B cell (primary cell): Measurements from ENCODE around the gene FLG2. TPM values are rescaled to one million over a fixed set of nuclear protein-coding genes. Genes with fewer than 3 reads are reported as not detected.

Experiments used
- ATAC-seq: fragments of 200-7000 bp; cut with Tn5 transposase; one replicate; pipeline ENCODE4 v1.10.0; 2021; ENCODE audit warnings: low read depth, mild to moderate bottlenecking, moderate number of reproducible peaks, moderate library complexity
- CTCF ChIA-PET: fragments of 350-600 bp; sonication (Branson Sonifier 250); formaldehyde crosslinking; loops from one replicate; lab custom pipeline; 2021; ENCODE audit warnings: antibody characterized with exemption, inconsistent platforms; lab: Charles Lee
- POLR2A ChIA-PET: fragments of 350-600 bp; sonication (Branson Sonifier 250); formaldehyde crosslinking; loops from one replicate; lab custom pipeline; 2021; ENCODE audit warnings: antibody characterized with exemption; lab: Charles Lee
- DNase-seq: peaks from one replicate; pipeline ENCODE4 v3.0.0; 2013
- H2AFZ ChIP-seq: 2 replicates; pipeline ENCODE4 v1.6.1; 2012; ENCODE audit warnings: mild to moderate bottlenecking, low read depth, low read length; ENCODE audit not compliant: insufficient read depth, poor library complexity, severe bottlenecking
- H3K27ac ChIP-seq, 2 donors: 1 replicate in 1 of 2; 2 replicates in 1 of 2; pipeline ENCODE4 v1.5.1; 2012 to 2013; ENCODE audit warnings: low read length in 2 of 2, mild to moderate bottlenecking in 2 of 2, moderate library complexity in 1 of 2
- H3K27me3 ChIP-seq, 4 experiments: fragments of 200-600 bp in 1 of 4; sonication (generic) in 1 of 4; replicated peaks in 1 of 4; 1 replicate in 2 of 4; 2 replicates in 2 of 4; pipeline versions ENCODE4 v1.6.1 to v1.7.0; 2013 to 2016; ENCODE audit warnings: low read length in 3 of 4, mild to moderate bottlenecking in 2 of 4, mixed read lengths in 1 of 4, moderate library complexity in 1 of 4; ENCODE audit not compliant: insufficient read depth in 4 of 4, control insufficient read depth in 3 of 4; ENCODE audit errors: control extremely low read depth in 1 of 4
- H3K36me3 ChIP-seq, 2 experiments: replicated peaks in 1 of 2; 1 replicate in 1 of 2; 2 replicates in 1 of 2; pipeline versions ENCODE4 v1.6.1 to v1.7.1; 2013; ENCODE audit warnings: low read length in 1 of 2; ENCODE audit not compliant: insufficient read depth in 2 of 2, control insufficient read depth in 1 of 2; ENCODE audit errors: control extremely low read depth in 1 of 2, extremely low read depth in 1 of 2
- H3K4me1 ChIP-seq, 2 donors: fragments of 200-600 bp in 1 of 2; sonication (generic) in 1 of 2; 1 replicate in 1 of 2; 2 replicates in 1 of 2; pipeline versions ENCODE4 v1.5.1 to v1.6.1; 2013 to 2017; ENCODE audit warnings: low read length in 2 of 2; ENCODE audit not compliant: control insufficient read depth in 2 of 2, insufficient read depth in 2 of 2
- H3K4me2 ChIP-seq: replicated peaks from 2 replicates; pipeline ENCODE3; 2012; ENCODE audit warnings: mild to moderate bottlenecking, low read depth, low read length; ENCODE audit not compliant: poor library complexity, severe bottlenecking
- H3K4me3 ChIP-seq, 5 experiments: fragments of 200-600 bp in 1 of 5; sonication (generic) in 1 of 5; 1 replicate in 3 of 5; 2 replicates in 2 of 5; pipeline versions ENCODE4 v1.5.1 to v1.7.0; 2011 to 2016; ENCODE audit warnings: low read length in 4 of 5, mild to moderate bottlenecking in 4 of 5, low read depth in 2 of 5, control low read depth in 1 of 5, moderate library complexity in 1 of 5; ENCODE audit not compliant: insufficient read depth in 1 of 5; ENCODE audit errors: control extremely low read depth in 1 of 5, extremely low read depth in 1 of 5
- H3K79me2 ChIP-seq: fragments of 200-600 bp; sonication (generic); one replicate; pipeline ENCODE4 v1.6.0; 2016; ENCODE audit warnings: low read length; ENCODE audit not compliant: control insufficient read depth, insufficient read depth
- H3K9ac ChIP-seq: fragments of 200-600 bp; sonication (generic); 2 replicates; pipeline ENCODE4 v1.6.1; 2017; ENCODE audit warnings: mild to moderate bottlenecking, low read length, moderate library complexity
- H3K9me3 ChIP-seq, 3 donors: one replicate each; pipeline versions ENCODE4 v1.6.1 to v1.7.1; 2013; ENCODE audit warnings: low read length in 2 of 3; ENCODE audit not compliant: control insufficient read depth in 2 of 3, insufficient read depth in 1 of 3; ENCODE audit errors: control extremely low read depth in 1 of 3
- H4K20me1 ChIP-seq: 2 replicates; pipeline ENCODE4 v1.6.0; 2012; ENCODE audit warnings: mild to moderate bottlenecking, low read length; ENCODE audit not compliant: insufficient read depth, control insufficient read depth, poor library complexity, severe bottlenecking
- H3K27ac Mint-ChIP-seq: one replicate; pipeline ENCODE4 v1.8.0; 2021; ENCODE audit warnings: mixed read lengths
- H3K27me3 Mint-ChIP-seq: one replicate; pipeline ENCODE4 v1.8.0; 2021; ENCODE audit warnings: mixed read lengths
- H3K4me1 Mint-ChIP-seq: one replicate; pipeline ENCODE4 v1.8.0; 2021; ENCODE audit warnings: mixed read lengths
- H3K4me3 Mint-ChIP-seq: one replicate; pipeline ENCODE4 v1.8.0; 2021; ENCODE audit warnings: mixed read lengths
- H3K9me3 Mint-ChIP-seq: one replicate; pipeline ENCODE4 v1.8.0; 2022; ENCODE audit warnings: mixed read lengths; ENCODE audit not compliant: insufficient read depth
- EZH2 ChIP-seq: IDR thresholded peaks from 2 replicates; pipeline ENCODE4 v1.6.1; 2012; ENCODE audit warnings: borderline replicate concordance, low read depth, mild to moderate bottlenecking, moderate library complexity, low read length; ENCODE audit not compliant: insufficient read depth, poor library complexity, severe bottlenecking
- whole genome bisulfite sequencing: methylation state at CpG from one replicate; pipeline ENCODE4 v1.1.5; 2013; ENCODE audit warnings: missing lambda C conversion rate; ENCODE audit not compliant: insufficient coverage; 5-methylcytosine and 5-hydroxymethylcytosine counted together
- intact Hi-C: fragments of 100-400 bp; cut with micrococcal nuclease; formaldehyde crosslinking; loops from one replicate; pipeline ENCODE4 v1.10.0; 2022
- polyA plus RNA-seq: library from polyadenylated mRNA; depleted of rRNA; stranded (reverse); fragments of >200 nt; gene quantifications from 2 replicates; pipeline ENCODE4 v1.2.3, GENCODE V29; 2012
- total RNA-seq, 2 donors: library from RNA; stranded (reverse); fragments of 120-200 nt in 1 of 2; gene quantifications; 1 replicate in 1 of 2; 2 replicates in 1 of 2; pipeline versions ENCODE4 v1.2.3 to v1.2.4, GENCODE V29; 2013 to 2022
- TF ChIP-seq, protein P1 (sequence below): fragments of 200-600 bp; IDR thresholded peaks from one replicate; pipeline ENCODE4 v1.8.0; 2022; ENCODE audit warnings: antibody characterized with exemption, mild to moderate bottlenecking

FLG2 gene
- total and polyA plus RNA-seq, 2 donors (not counting 1 experiment from before 2014, with no cell fraction given) = not detected

DNA sequence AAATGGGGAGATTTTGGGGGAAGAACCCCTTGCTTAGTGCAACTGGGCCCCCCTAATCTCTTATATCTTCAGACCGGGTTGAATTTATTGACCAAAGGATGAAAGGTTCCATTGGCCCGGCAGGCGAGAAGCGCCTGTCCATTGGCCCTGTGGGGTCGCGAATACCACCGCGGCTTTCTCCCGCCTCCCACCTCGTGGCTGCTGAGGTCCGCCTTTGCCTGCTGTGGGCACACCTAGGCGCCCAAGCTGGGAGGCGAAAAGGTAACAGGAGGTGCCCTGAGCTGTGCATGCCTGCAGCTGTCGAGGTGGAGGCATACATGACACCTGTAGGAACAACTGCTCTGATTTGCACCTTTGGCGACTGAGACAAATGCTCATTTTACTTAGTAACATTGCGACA, 21.1 kb upstream of the FLG2 start:
- no peaks in the 10 kb centered on the region for H3K27me3 ChIP-seq
- no peaks in the 10 kb centered on the region for H3K36me3 ChIP-seq
- H3K9me3 Mint-ChIP-seq = no peaks in the 10 kb centered on the region
- POLR2A ChIA-PET = no interaction called here
- intact Hi-C loops = no loop called here
- no peaks in the 10 kb centered on the region for H3K4me1 ChIP-seq
- H3K9me3 ChIP-seq = peaks cover 0 to 1% (median 0%) of the 10 kb centered on the region in 3 donors
- CTCF ChIA-PET = no interaction called here
- no peaks in the 10 kb centered on the region for H3K4me1 Mint-ChIP-seq
- H4K20me1 ChIP-seq = no peaks in the 10 kb centered on the region
- H3K79me2 ChIP-seq = no peaks in the 10 kb centered on the region
- no peak overlapping the region for H3K27ac Mint-ChIP-seq
- no peak overlapping the region for H3K27ac ChIP-seq
- no peak overlapping the region for H3K9ac ChIP-seq
- H3K4me2 ChIP-seq = no peak overlapping the region
- H2AFZ ChIP-seq = no peak overlapping the region
- WGBS = 82% methylated on average over 14 of the region's 16 CpGs
- DNase-seq = no peak
- ATAC-seq = no peak
- H3K4me3 ChIP-seq = no peak overlapping the region
- no peak for TF ChIP-seq EZH2
- TF ChIP-seq, protein P1, sequence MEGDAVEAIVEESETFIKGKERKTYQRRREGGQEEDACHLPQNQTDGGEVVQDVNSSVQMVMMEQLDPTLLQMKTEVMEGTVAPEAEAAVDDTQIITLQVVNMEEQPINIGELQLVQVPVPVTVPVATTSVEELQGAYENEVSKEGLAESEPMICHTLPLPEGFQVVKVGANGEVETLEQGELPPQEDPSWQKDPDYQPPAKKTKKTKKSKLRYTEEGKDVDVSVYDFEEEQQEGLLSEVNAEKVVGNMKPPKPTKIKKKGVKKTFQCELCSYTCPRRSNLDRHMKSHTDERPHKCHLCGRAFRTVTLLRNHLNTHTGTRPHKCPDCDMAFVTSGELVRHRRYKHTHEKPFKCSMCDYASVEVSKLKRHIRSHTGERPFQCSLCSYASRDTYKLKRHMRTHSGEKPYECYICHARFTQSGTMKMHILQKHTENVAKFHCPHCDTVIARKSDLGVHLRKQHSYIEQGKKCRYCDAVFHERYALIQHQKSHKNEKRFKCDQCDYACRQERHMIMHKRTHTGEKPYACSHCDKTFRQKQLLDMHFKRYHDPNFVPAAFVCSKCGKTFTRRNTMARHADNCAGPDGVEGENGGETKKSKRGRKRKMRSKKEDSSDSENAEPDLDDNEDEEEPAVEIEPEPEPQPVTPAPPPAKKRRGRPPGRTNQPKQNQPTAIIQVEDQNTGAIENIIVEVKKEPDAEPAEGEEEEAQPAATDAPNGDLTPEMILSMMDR = no peak
- no peak overlapping the region for H3K4me3 Mint-ChIP-seq
- H3K27me3 Mint-ChIP-seq = peaks cover 12% of the 10 kb centered on the region

DNA sequence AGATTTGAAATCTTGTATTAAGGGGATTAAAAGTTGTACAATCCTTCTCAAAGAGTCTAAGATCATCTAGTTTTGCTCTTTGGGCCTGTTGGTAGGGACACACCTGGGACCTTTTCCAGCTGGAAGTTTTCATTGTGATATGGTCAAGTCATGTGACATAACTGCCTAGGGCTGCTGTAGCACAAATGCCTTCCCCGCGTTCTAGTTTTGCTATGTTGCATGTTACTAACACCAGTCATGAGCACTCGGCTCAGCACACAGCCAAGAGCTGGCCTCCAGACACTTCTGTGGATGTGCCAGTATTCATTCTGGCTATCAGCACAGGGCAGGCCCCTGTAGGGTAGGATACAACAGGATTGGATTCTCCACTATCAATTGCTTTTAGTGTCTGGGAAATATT, 14.6 kb upstream of the FLG2 start:
- Mint-ChIP-seq H3K27ac (no peak overlapping the region), H3K9me3 (no peaks in the 10 kb centered on the region), H3K27me3 (peaks cover 6% of the 10 kb centered on the region), H3K4me3 (no peak overlapping the region), H3K4me1 (no peaks in the 10 kb centered on the region)
- H4K20me1 ChIP-seq = no peaks in the 10 kb centered on the region
- ATAC-seq = no peak
- H3K36me3 ChIP-seq = no peaks in the 10 kb centered on the region
- no peaks in the 10 kb centered on the region for H3K79me2 ChIP-seq
- 75% methylated on average over 2 of the region's 3 CpGs for WGBS
- no peak overlapping the region for H3K4me2 ChIP-seq
- H3K9me3 ChIP-seq = peaks cover 0 to 2% (median 0%) of the 10 kb centered on the region in 3 donors
- no peak overlapping the region for H2AFZ ChIP-seq
- H3K4me1 ChIP-seq = no peaks in the 10 kb centered on the region
- CTCF ChIA-PET = no interaction called here
- no peaks in the 10 kb centered on the region for H3K27me3 ChIP-seq
- intact Hi-C loops = no loop called here
- no peak overlapping the region for H3K4me3 ChIP-seq
- no peak overlapping the region for H3K9ac ChIP-seq
- no peak for DNase-seq
- TF ChIP-seq, protein P1 = no peak
- no peak for TF ChIP-seq EZH2
- H3K27ac ChIP-seq = no peak overlapping the region
- POLR2A ChIA-PET = no interaction called here
